Adrenal gland (tissue), 5 donors: ENCODE results near the gene CUL4A.

Source experiments
- POLR2A ChIP-seq, 2 donors: fragments of 450-650 bp; IDR thresholded peaks; one replicate each; pipeline ENCODE4 v1.6.1; 2017; ENCODE audit warnings: antibody characterized with exemption in 2 of 2, mild to moderate bottlenecking in 2 of 2, moderate library complexity in 1 of 2
- TF ChIP-seq, protein P1 (sequence below), 6 experiments: fragments of 450-650 bp in 4 of 6; fragments of 200-600 bp in 2 of 6; sonication (generic) in 1 of 6; IDR thresholded peaks; 1 replicate in 5 of 6; 2 replicates in 1 of 6; pipeline versions ENCODE4 v1.5.1 to v1.8.0; 2016 to 2021; ENCODE audit warnings: antibody characterized with exemption in 6 of 6, mild to moderate bottlenecking in 2 of 6, moderate library complexity in 1 of 6
- donor health status: DM: no; HTN: no; CAD: no.

GRCh38 chr13:113195360-113195759 lies 14.1 kb upstream of the CUL4A start:
- no peak for TF ChIP-seq POLR2A (IDR thresholded peaks at IDR 0.05)
- TF ChIP-seq, protein P1, sequence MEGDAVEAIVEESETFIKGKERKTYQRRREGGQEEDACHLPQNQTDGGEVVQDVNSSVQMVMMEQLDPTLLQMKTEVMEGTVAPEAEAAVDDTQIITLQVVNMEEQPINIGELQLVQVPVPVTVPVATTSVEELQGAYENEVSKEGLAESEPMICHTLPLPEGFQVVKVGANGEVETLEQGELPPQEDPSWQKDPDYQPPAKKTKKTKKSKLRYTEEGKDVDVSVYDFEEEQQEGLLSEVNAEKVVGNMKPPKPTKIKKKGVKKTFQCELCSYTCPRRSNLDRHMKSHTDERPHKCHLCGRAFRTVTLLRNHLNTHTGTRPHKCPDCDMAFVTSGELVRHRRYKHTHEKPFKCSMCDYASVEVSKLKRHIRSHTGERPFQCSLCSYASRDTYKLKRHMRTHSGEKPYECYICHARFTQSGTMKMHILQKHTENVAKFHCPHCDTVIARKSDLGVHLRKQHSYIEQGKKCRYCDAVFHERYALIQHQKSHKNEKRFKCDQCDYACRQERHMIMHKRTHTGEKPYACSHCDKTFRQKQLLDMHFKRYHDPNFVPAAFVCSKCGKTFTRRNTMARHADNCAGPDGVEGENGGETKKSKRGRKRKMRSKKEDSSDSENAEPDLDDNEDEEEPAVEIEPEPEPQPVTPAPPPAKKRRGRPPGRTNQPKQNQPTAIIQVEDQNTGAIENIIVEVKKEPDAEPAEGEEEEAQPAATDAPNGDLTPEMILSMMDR (IDR thresholded peaks at IDR 0.05) = no peak
